Osteoblast (primary cell): ENCODE data around the gene ANKS6. TPM values are rescaled to one million over a fixed set of nuclear protein-coding genes. Genes with fewer than 3 reads are reported as not detected.
A peak's percentile ranks its signal among the peaks of the same experiment; 100 is the strongest.

Source experiments
- DNase-seq: peaks from one replicate; pipeline ENCODE4 v3.0.0; 2011; ENCODE audit warnings: low spot score, mixed read lengths; ENCODE audit not compliant: insufficient read length; ENCODE audit errors: missing footprints
- H2AFZ ChIP-seq: 2 replicates; pipeline ENCODE4 v1.6.0; 2011; ENCODE audit warnings: mild to moderate bottlenecking, low read length
- H3K27ac ChIP-seq: 2 replicates; pipeline ENCODE4 v1.5.1; 2011; ENCODE audit warnings: mild to moderate bottlenecking, low read depth, low read length, moderate library complexity
- H3K27me3 ChIP-seq: 2 replicates; pipeline ENCODE4 v1.6.0; 2012; ENCODE audit warnings: mild to moderate bottlenecking, control low read depth, inconsistent platforms, low read length, moderate library complexity; ENCODE audit not compliant: insufficient read depth
- H3K36me3 ChIP-seq: 2 replicates; pipeline ENCODE4 v1.5.1; 2011; ENCODE audit warnings: mild to moderate bottlenecking, low read length, control low read depth, moderate library complexity; ENCODE audit not compliant: insufficient read depth
- H3K4me1 ChIP-seq: 2 replicates; pipeline ENCODE4 v1.5.1; 2011; ENCODE audit warnings: mild to moderate bottlenecking, low read length, control low read depth, moderate library complexity; ENCODE audit not compliant: insufficient read depth
- H3K4me2 ChIP-seq: 2 replicates; pipeline ENCODE4 v1.6.0; 2011; ENCODE audit warnings: mild to moderate bottlenecking, low read length; ENCODE audit not compliant: insufficient read depth
- H3K4me3 ChIP-seq: fragments of 200-600 bp; sonication (generic); 3 replicates; pipeline ENCODE4 v1.5.1; 2012; ENCODE audit warnings: mild to moderate bottlenecking, low read length, inconsistent platforms; ENCODE audit not compliant: insufficient read depth
- H3K79me2 ChIP-seq: 2 replicates; pipeline ENCODE4 v1.6.0; 2012; ENCODE audit warnings: mild to moderate bottlenecking, low read length, control low read depth, inconsistent platforms; ENCODE audit not compliant: insufficient read depth
- H3K9me3 ChIP-seq: 2 replicates; pipeline ENCODE4 v1.5.1; 2011; ENCODE audit warnings: low read depth, low read length, control low read depth
- H4K20me1 ChIP-seq: 2 replicates; pipeline ENCODE4 v1.6.0; 2012; ENCODE audit warnings: mild to moderate bottlenecking, low read length, control low read depth; ENCODE audit not compliant: insufficient read depth
- total RNA-seq: library from RNA; depleted of rRNA; stranded (reverse); fragments of >200 nt; gene quantifications from 2 replicates; pipeline ENCODE4 v1.2.3, GENCODE V29; 2012
- TF ChIP-seq, protein P1 (sequence below): IDR thresholded peaks from 2 replicates; pipeline ENCODE4 v1.5.1; 2011; ENCODE audit warnings: mild to moderate bottlenecking, low read depth, low read length, moderate library complexity; ENCODE audit errors: extremely low read depth

Gene ANKS6
- total RNA-seq, 1 donor: 21.7 TPM

DNA sequence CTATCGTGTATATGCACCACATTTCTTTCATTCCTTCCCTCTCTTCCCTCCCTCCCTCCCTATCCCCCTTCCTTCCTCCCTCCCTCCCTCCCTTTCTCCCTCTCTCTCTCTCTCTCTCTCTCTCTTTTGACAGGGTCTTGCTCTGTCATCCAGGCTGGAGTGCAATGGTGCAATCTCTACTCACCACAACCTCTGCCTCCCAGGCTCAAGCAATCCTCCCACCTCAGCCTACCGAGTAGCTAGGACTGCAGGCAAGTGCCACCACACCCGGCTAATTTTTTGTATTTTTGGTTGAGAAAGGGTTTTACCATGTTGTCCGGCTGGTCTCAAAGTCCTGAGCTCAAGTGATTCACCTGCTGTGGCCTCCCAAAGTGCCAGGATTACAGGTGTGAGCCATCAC is 1.1 kb upstream of the ANKS6 start:
- no peaks in the 10 kb centered on the region for H3K27me3 ChIP-seq
- H3K4me2 ChIP-seq: no peak overlapping the region
- no peak for DNase-seq
- no peak overlapping the region for H3K4me3 ChIP-seq
- H3K4me1 ChIP-seq: peaks cover 16% of the 10 kb centered on the region
- TF ChIP-seq, protein P1, sequence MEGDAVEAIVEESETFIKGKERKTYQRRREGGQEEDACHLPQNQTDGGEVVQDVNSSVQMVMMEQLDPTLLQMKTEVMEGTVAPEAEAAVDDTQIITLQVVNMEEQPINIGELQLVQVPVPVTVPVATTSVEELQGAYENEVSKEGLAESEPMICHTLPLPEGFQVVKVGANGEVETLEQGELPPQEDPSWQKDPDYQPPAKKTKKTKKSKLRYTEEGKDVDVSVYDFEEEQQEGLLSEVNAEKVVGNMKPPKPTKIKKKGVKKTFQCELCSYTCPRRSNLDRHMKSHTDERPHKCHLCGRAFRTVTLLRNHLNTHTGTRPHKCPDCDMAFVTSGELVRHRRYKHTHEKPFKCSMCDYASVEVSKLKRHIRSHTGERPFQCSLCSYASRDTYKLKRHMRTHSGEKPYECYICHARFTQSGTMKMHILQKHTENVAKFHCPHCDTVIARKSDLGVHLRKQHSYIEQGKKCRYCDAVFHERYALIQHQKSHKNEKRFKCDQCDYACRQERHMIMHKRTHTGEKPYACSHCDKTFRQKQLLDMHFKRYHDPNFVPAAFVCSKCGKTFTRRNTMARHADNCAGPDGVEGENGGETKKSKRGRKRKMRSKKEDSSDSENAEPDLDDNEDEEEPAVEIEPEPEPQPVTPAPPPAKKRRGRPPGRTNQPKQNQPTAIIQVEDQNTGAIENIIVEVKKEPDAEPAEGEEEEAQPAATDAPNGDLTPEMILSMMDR: no peak
- peaks cover 17% of the 10 kb centered on the region for H3K79me2 ChIP-seq
- no peak overlapping the region for H3K27ac ChIP-seq
- H4K20me1 ChIP-seq: peaks cover 12% of the 10 kb centered on the region
- no peaks in the 10 kb centered on the region for H3K36me3 ChIP-seq
- no peaks in the 10 kb centered on the region for H3K9me3 ChIP-seq
- H2AFZ ChIP-seq: no peak overlapping the region

DNA sequence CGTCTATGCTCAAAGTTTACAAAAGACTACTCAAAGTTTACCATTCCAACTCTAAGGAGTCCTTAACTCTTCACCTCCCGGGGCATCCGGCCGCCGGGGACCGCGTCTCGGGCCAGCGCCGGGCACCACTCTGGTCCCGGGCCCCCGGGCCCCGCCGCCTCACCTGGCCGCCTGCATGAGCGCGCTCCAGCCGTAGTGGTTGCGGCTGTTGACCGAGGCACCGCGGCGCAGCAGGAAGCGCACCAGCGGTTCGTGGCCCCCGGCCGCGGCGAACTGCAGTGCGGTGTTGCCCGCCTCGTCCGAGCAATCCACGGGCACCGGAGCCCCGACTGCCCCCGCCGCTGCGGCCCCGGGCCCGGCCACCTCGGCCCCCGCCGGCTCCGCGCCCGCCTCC is 388 bp downstream of the ANKS6 start:
- DNase-seq: peak; percentile 92

DNA sequence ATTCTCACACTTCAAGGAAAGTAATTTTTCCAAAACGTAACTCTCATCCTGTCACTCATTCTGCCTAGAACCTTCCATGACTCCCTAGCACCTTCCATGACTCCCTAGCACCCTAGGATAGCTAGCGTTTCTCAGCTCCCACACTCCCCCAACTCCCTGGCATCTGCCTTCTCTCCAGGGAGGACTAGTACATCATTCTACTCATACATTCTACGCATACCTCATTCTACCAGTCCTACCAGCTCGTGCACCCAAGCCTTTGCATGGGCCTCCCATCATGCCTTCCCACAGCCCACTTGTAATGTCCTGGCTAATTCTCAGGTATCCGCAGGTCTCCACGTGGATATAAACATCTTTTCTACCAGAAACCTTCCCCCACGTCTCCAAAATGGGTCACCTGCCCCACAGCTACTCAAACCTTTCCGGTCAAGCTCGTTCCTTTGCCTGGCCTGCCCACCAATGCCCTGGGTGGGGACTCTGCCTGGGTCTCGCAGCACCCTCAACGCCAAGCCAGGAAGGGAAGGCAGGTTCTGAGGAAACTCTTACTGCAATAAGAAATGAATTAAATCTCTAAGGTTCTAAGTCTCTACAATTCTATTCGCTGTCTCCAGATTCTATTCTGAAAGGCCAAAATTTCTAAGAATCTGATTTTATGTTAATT is 930 bp downstream of the ANKS6 start:
- peaks cover 25% of the 10 kb centered on the region for H3K4me1 ChIP-seq
- no peaks in the 10 kb centered on the region for H3K27me3 ChIP-seq
- no peaks in the 10 kb centered on the region for H3K36me3 ChIP-seq
- peaks cover 33% of the 10 kb centered on the region for H3K79me2 ChIP-seq
- H2AFZ ChIP-seq: peak overlapping the region; percentile 1
- DNase-seq: peak; percentile 89
- peaks cover 17% of the 10 kb centered on the region for H4K20me1 ChIP-seq
- H3K4me2 ChIP-seq: peak overlapping the region; percentile 80
- peak overlapping the region; percentile 2 for H3K27ac ChIP-seq
- no peaks in the 10 kb centered on the region for H3K9me3 ChIP-seq
- TF ChIP-seq, protein P1: no peak
- peak overlapping the region; percentile 83 for H3K4me3 ChIP-seq

More for the DNA sequence above, 388 bp downstream of the ANKS6 start:
- Histone ChIP-seq H3K4me1 (peaks cover 20% of the 10 kb centered on the region), H4K20me1 (peaks cover 12% of the 10 kb centered on the region), H3K4me3 (peak overlapping the region; percentile 83), H2AFZ (peak overlapping the region; percentile 1), H3K36me3 (no peaks in the 10 kb centered on the region), H3K9me3 (no peaks in the 10 kb centered on the region), H3K27me3 (no peaks in the 10 kb centered on the region), H3K27ac (peak overlapping the region; percentile 2), H3K4me2 (peak overlapping the region; percentile 80), H3K79me2 (peaks cover 28% of the 10 kb centered on the region)
- TF ChIP-seq, protein P1: no peak

DNA sequence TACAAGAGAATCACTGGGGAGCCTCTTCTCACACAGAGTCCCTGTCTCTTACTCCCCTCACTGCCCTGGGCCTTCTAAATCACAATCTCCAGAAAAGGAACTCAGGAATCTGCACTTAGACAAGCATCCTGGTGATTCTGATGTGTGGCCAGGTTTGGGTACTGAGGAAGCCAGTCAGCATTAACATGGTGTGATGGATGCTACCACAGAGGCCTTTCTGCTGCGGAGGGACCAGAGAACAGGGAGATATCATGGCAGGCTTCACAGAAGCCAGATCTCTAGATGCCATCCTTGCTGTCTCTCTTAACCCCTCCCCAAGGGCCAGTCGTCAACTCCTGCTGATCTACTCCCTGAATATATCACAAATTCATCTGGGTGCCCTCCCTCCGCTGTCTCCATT is 1.6 kb downstream of the ANKS6 start:
- Histone ChIP-seq H3K4me3 (no peak overlapping the region), H3K27ac (no peak overlapping the region), H3K4me2 (peak overlapping the region; percentile 80)

More for the DNA sequence above, 1.6 kb downstream of the ANKS6 start:
- H3K36me3 ChIP-seq: no peaks in the 10 kb centered on the region
- H3K9me3 ChIP-seq: no peaks in the 10 kb centered on the region
- TF ChIP-seq, protein P1: no peak
- H3K27me3 ChIP-seq: no peaks in the 10 kb centered on the region
- H2AFZ ChIP-seq: no peak overlapping the region
- peaks cover 23% of the 10 kb centered on the region for H4K20me1 ChIP-seq
- H3K4me1 ChIP-seq: peaks cover 23% of the 10 kb centered on the region
- H3K79me2 ChIP-seq: peaks cover 39% of the 10 kb centered on the region
- DNase-seq: peak; percentile 64
